PC-3 (cell line): Measurements from ENCODE around the gene TRIL. TPM values are rescaled to one million over a fixed set of nuclear protein-coding genes. Genes with fewer than 3 reads are reported as not detected.

Experiments used
- ATAC-seq: fragments of 200-7000 bp; cut with Tn5 transposase; 2 replicates; pipeline ENCODE4 v1.9.1; 2020; ENCODE audit warnings: mild to moderate bottlenecking, moderate library complexity
- BruUV-seq: library from RNA; stranded (reverse); fragments of 400-500 nt; replicated peaks from 2 replicates; lab custom pipeline; 2021; lab: Mats Ljungman, UMichigan
- CTCF ChIA-PET: fragments of 300-600 bp; sonication (Branson Sonifier 250); formaldehyde crosslinking; loops from one replicate; lab custom pipeline; 2022; ENCODE audit warnings: antibody characterized with exemption; lab: Charles Lee
- POLR2A ChIA-PET: fragments of 300-600 bp; sonication (Branson Sonifier 250); formaldehyde crosslinking; loops from one replicate; lab custom pipeline; 2022; ENCODE audit warnings: antibody characterized with exemption; ENCODE audit not compliant: unreplicated experiment; lab: Charles Lee
- DNase-seq: peaks from one replicate; pipeline ENCODE4 v3.0.0-alpha.2; 2015
- H2AFZ ChIP-seq: fragments of 300-600 bp; sonication (generic); 2 replicates; pipeline ENCODE4 v1.6.0; 2016; ENCODE audit warnings: antibody characterized with exemption, low read length
- H3F3A ChIP-seq: fragments of 300-600 bp; sonication (generic); one replicate; pipeline ENCODE4 v1.6.0; 2017; ENCODE audit warnings: antibody characterized with exemption, low read length, control low read depth, mild to moderate bottlenecking; ENCODE audit not compliant: unreplicated experiment
- H3K27ac ChIP-seq: fragments of 300-600 bp; sonication (generic); 2 replicates; pipeline ENCODE4 v1.5.1; 2016; ENCODE audit warnings: mild to moderate bottlenecking, low read length
- H3K27me3 ChIP-seq: fragments of 300-600 bp; sonication (generic); 2 replicates; pipeline ENCODE4 v1.6.1; 2016; ENCODE audit warnings: low read length, mixed read lengths
- H3K36me3 ChIP-seq: fragments of 300-600 bp; sonication (generic); 2 replicates; pipeline ENCODE4 v1.6.1; 2016; ENCODE audit warnings: low read depth, mixed run types, low read length, mixed read lengths
- H3K4me1 ChIP-seq: fragments of 300-600 bp; sonication (generic); 2 replicates; pipeline ENCODE4 v1.5.1; 2016; ENCODE audit warnings: low read length; ENCODE audit not compliant: insufficient read depth
- H3K4me2 ChIP-seq: fragments of 300-600 bp; sonication (generic); 2 replicates; pipeline ENCODE4 v1.6.0; 2016; ENCODE audit warnings: low read length
- H3K4me3 ChIP-seq: fragments of 300-600 bp; sonication (generic); 2 replicates; pipeline ENCODE4 v1.5.1; 2016; ENCODE audit warnings: mild to moderate bottlenecking, low read length, mixed read lengths
- H3K79me2 ChIP-seq: fragments of 300-600 bp; sonication (generic); 2 replicates; pipeline ENCODE4 v1.6.1; 2017; ENCODE audit warnings: low read length, mixed read lengths
- H3K9ac ChIP-seq: fragments of 300-600 bp; sonication (generic); 2 replicates; pipeline ENCODE4 v1.6.0; 2016; ENCODE audit warnings: mild to moderate bottlenecking, low read length
- H3K9me2 ChIP-seq: fragments of 300-600 bp; sonication (generic); replicated peaks from 2 replicates; pipeline ENCODE4 v1.6.1; 2016; ENCODE audit warnings: mixed run types, low read length, mixed read lengths
- H3K9me3 ChIP-seq: fragments of 300-600 bp; sonication (generic); 2 replicates; pipeline ENCODE4 v1.6.1; 2016; ENCODE audit warnings: low read length, mixed read lengths
- H4K20me1 ChIP-seq: fragments of 300-600 bp; sonication (generic); 2 replicates; pipeline ENCODE4 v1.6.1; 2016; ENCODE audit warnings: low read length, mixed read lengths
- EZH2 ChIP-seq: fragments of 300-600 bp; sonication (generic); IDR thresholded peaks from one replicate; pipeline ENCODE4 v1.6.1; 2017; ENCODE audit warnings: antibody characterized with exemption, mild to moderate bottlenecking, low read length; ENCODE audit not compliant: unreplicated experiment
- EZH2phosphoT487 ChIP-seq: fragments of 300-600 bp; sonication (generic); IDR thresholded peaks from 2 replicates; pipeline ENCODE4 v1.6.1; 2018; ENCODE audit warnings: mild to moderate bottlenecking, antibody characterized with exemption, low read length, borderline replicate concordance
- intact Hi-C: fragments of 100-400 bp; cut with micrococcal nuclease; formaldehyde crosslinking; loops from 2 replicates; pipeline ENCODE4 v1.9.0; 2023
- total RNA-seq: library from RNA; depleted of rRNA; stranded (reverse); fragments of >200 nt; gene quantifications from 2 replicates; pipeline ENCODE4 v1.2.3, GENCODE V29; 2014
- TF ChIP-seq, protein P1 (sequence below): fragments of 300-600 bp; sonication (generic); conservative IDR thresholded peaks from 2 replicates; pipeline ENCODE4 v1.5.1; 2017; ENCODE audit warnings: antibody characterized with exemption, low read depth, mild to moderate bottlenecking, low read length

Gene TRIL
- total RNA-seq, 1 experiment from 2014 or later: 0.29 TPM

DNA sequence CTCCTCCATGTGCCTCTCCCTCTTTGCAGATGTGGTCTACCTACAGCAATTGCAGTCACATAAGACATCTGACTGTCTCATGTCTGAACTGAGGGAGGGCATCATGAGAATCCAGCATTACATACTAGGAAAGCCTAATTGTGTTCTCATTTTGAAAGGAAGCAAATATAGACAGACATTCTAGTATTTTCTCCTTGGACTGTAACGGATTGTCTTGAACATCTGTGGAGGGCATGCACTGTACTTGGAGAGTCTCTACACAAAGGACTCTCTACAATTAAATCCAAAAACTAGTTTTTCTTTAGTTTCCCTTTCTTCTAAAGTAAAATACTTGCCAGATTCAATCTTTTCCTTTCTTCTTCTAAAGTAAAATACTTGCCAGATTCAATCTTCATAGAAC lies 34.7 kb upstream of the TRIL start:
- CTCF ChIA-PET: no interaction called here
- no peaks in the 10 kb centered on the region for H3K27me3 ChIP-seq
- no TSS peak for BruUV-seq

DNA sequence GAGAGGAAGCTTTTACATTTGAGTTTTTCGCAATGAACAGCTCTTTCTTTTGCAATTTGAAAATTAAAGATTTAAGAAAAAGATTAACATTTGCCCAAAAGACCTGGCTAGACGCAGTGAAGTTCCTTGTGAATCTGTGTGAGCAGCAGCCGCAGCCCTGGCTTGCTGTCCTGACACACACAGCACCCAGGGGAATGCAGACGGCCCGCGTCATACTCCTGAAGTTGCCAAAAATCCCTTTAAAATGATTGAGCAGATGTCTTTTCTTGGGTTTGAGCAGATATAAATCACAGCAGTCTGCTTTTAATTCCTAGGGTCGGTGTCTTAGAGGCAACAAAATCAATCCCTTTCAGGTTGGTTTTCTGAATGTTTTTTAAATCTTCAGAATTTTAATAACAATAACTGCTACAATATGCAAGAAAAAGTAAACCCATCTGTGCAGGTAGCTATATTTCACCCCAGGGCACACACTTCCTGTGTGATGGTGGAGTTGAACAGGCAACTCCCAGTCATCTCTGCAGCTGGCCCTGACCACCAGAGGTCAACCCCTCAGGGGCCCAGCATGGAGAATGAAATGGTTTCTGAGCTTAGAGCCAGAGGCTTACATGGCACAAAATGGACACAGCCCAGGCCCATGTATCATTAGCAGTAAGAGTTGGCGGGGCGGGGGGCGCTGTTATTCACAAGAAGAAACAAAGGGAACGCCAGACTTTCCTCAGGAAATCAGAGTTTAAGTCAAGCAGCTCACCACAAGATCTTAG lies 32.2 kb upstream of the TRIL start:
- Histone ChIP-seq H3K9me3 (no peaks in the 10 kb centered on the region), H3K4me1 (no peaks in the 10 kb centered on the region), H3K4me3 (no peak overlapping the region), H3K9me2 (no peaks in the 10 kb centered on the region), H3F3A (no peaks in the 10 kb centered on the region), H3K27me3 (no peaks in the 10 kb centered on the region), H4K20me1 (no peaks in the 10 kb centered on the region), H3K9ac (no peak overlapping the region), H3K36me3 (no peaks in the 10 kb centered on the region), H3K79me2 (no peaks in the 10 kb centered on the region), H2AFZ (no peak overlapping the region), H3K4me2 (no peak overlapping the region), H3K27ac (no peak overlapping the region)
- intact Hi-C loops: no loop called here
- ATAC-seq (no peak), DNase-seq (no peak)
- no peak for TF ChIP-seq EZH2phosphoT487
- TF ChIP-seq, protein P1, sequence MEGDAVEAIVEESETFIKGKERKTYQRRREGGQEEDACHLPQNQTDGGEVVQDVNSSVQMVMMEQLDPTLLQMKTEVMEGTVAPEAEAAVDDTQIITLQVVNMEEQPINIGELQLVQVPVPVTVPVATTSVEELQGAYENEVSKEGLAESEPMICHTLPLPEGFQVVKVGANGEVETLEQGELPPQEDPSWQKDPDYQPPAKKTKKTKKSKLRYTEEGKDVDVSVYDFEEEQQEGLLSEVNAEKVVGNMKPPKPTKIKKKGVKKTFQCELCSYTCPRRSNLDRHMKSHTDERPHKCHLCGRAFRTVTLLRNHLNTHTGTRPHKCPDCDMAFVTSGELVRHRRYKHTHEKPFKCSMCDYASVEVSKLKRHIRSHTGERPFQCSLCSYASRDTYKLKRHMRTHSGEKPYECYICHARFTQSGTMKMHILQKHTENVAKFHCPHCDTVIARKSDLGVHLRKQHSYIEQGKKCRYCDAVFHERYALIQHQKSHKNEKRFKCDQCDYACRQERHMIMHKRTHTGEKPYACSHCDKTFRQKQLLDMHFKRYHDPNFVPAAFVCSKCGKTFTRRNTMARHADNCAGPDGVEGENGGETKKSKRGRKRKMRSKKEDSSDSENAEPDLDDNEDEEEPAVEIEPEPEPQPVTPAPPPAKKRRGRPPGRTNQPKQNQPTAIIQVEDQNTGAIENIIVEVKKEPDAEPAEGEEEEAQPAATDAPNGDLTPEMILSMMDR: no peak
- no peak for TF ChIP-seq EZH2
- CTCF ChIA-PET: interaction anchor here (1.1 kb wide), 1 partner anchor 34 kb away, joined by 3 read pairs; no protein-coding TSS in a partner anchor
- no TSS peak for BruUV-seq
- POLR2A ChIA-PET: no interaction called here

More for the DNA sequence above, 34.7 kb upstream of the TRIL start:
- Histone ChIP-seq H3K4me2 (no peak overlapping the region), H3F3A (no peaks in the 10 kb centered on the region), H3K9ac (no peak overlapping the region), H3K27ac (no peak overlapping the region), H3K9me3 (no peaks in the 10 kb centered on the region), H3K36me3 (no peaks in the 10 kb centered on the region), H3K4me3 (no peak overlapping the region), H4K20me1 (no peaks in the 10 kb centered on the region), H3K9me2 (no peaks in the 10 kb centered on the region; the same call in 1 of the 2 replicates), H3K4me1 (no peaks in the 10 kb centered on the region), H3K79me2 (no peaks in the 10 kb centered on the region), H2AFZ (no peak overlapping the region)
- DNase-seq (no peak), ATAC-seq (no peak)
- intact Hi-C loops: no loop called here
- no peak for TF ChIP-seq EZH2
- TF ChIP-seq, protein P1: no peak
- TF ChIP-seq EZH2phosphoT487: no peak
- POLR2A ChIA-PET: no interaction called here
